ENCODE results near the gene PCSK4. TPM values are rescaled to one million over a fixed set of nuclear protein-coding genes. Genes with fewer than 3 reads are reported as not detected.

PCSK4 gene
- total RNA-seq, 1 experiment from 2014 or later = 11.1 TPM

DNA sequence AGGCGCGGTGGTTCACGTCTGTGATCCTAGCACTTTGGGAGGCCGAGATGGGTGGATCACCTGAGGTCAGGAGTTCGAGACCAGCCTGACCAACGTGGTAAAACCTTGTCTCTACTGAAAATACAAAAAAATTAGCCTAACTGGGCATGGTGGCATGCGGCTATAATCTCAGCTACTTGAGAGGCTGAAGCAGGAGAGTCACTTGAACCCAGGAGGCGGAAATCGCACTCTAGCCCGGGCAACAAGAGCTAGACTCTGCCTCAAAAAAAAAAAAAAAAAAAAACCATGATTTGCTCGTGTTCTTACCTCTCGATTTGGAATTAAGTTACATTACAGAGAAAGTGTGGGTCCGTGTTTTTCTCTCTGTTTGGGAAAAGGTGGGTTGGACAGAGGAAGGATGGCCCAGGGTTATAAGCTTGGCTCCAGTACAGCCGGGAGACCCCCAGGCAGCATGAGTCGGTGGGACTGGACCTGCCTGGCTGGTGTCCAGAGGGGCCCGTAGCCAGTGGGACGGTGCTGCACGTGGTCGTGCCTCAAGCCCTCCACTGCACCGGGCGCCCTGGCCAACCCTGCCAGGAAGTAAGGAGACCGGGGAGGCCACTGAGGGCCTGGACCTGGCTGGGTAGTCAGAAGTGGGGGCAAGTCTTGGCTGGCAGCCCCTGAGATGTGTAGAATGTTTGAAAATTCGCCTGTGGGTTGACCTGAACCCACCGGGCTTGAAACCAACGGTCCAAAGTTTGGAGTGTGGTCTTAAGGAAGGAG is 48.3 kb downstream of the PCSK4 start (continued):
- TF ChIP-seq, protein P1, sequence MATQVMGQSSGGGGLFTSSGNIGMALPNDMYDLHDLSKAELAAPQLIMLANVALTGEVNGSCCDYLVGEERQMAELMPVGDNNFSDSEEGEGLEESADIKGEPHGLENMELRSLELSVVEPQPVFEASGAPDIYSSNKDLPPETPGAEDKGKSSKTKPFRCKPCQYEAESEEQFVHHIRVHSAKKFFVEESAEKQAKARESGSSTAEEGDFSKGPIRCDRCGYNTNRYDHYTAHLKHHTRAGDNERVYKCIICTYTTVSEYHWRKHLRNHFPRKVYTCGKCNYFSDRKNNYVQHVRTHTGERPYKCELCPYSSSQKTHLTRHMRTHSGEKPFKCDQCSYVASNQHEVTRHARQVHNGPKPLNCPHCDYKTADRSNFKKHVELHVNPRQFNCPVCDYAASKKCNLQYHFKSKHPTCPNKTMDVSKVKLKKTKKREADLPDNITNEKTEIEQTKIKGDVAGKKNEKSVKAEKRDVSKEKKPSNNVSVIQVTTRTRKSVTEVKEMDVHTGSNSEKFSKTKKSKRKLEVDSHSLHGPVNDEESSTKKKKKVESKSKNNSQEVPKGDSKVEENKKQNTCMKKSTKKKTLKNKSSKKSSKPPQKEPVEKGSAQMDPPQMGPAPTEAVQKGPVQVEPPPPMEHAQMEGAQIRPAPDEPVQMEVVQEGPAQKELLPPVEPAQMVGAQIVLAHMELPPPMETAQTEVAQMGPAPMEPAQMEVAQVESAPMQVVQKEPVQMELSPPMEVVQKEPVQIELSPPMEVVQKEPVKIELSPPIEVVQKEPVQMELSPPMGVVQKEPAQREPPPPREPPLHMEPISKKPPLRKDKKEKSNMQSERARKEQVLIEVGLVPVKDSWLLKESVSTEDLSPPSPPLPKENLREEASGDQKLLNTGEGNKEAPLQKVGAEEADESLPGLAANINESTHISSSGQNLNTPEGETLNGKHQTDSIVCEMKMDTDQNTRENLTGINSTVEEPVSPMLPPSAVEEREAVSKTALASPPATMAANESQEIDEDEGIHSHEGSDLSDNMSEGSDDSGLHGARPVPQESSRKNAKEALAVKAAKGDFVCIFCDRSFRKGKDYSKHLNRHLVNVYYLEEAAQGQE (IDR thresholded peaks at IDR 0.05; ENCODE audit: low read depth) = no peak
- TF ChIP-seq ZNF274 (IDR thresholded peaks at IDR 0.05; ENCODE audit: low read depth, low read length) (no peak), POLR2A (IDR thresholded peaks at IDR 0.05; ENCODE audit: borderline replicate concordance, extremely low read depth, insufficient read depth, insufficient read length) (no peak), CBX3 (IDR thresholded peaks at IDR 0.05; ENCODE audit: low read depth) (no peak)

DNA sequence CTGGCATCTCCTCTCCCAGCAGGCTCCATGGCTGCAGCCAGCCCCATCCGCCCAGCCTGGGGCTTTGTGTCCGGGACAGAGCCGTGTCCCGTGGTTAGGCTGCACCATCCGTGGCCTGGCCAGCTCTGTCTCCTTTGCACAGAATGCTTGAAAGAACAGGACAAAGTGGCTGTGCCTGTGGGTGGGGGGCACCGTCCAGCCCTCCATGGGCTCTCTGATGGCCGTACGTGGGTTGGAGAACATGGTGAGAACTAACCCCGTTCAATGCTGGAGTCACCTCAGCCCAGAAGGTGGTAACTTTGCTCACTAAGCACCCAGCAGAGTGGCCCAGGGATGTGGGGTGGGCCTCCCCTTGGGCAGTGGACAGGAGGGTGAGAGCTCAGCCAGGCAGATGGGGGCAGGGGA is 49.1 kb downstream of the PCSK4 start:
- DNase-seq (ENCODE audit: low read depth, low spot score) (no peak), ATAC-seq (no peak)
- Histone ChIP-seq H3K9me3 (ENCODE audit: control insufficient read depth in 1 of 2, insufficient read depth in 1 of 2, low read depth in 1 of 2, low read length in 2 of 2) (no peaks in the 10 kb centered on the region), H4K20me1 (ENCODE audit: insufficient read depth) (peaks cover 21% of the 10 kb centered on the region; the same call in 1 of the 2 replicates), H3K4me3 (replicated peaks in 1 of 2; ENCODE audit: low read depth in 1 of 2, low read length in 2 of 2) (no peak overlapping the region), H3K9me2 (ENCODE audit: insufficient read depth) (no peaks in the 10 kb centered on the region), H3K9ac (ENCODE audit: low read length) (peak overlapping the region; percentile 98; the same call in 1 of the 2 replicates), H3K4me2 (ENCODE audit: low read length) (peak overlapping the region; percentile 93), H3K79me2 (ENCODE audit: insufficient read depth, low read length) (peaks cover 45% of the 10 kb centered on the region), H3K36me3 (ENCODE audit: control insufficient read depth in 1 of 2, insufficient read depth in 2 of 2, low read length in 2 of 2) (peaks cover 13 to 35% of the 10 kb centered on the region in 2 experiments), H3K27ac (ENCODE audit: low read depth, low read length) (peak overlapping the region; percentile 82), H3K4me1 (ENCODE audit: control insufficient read depth in 1 of 2, insufficient read depth in 2 of 2, low read length in 2 of 2) (peaks cover 57 to 86% of the 10 kb centered on the region in 2 experiments), H2AFZ (ENCODE audit: low read depth, low read length, poor library complexity, severe bottlenecking) (no peak overlapping the region), H3K27me3 (ENCODE audit: insufficient read depth, low read length) (no peaks in the 10 kb centered on the region)
- POLR2A ChIA-PET = interaction anchor here (1.9 kb wide), 1 partner anchor 15 kb away, joined by 7 read pairs; no protein-coding TSS in a partner anchor
- BruUV-seq (replicated peaks) = no TSS peak
- RAD21 ChIA-PET (ENCODE audit: low non-redundant PET in 1 of 2, low total read pairs in 2 of 2, uncharacterized antibody in 2 of 2, unreplicated experiment in 2 of 2) = no interaction called here
- CTCF ChIA-PET = no interaction called here
- TF ChIP-seq, protein P2, sequence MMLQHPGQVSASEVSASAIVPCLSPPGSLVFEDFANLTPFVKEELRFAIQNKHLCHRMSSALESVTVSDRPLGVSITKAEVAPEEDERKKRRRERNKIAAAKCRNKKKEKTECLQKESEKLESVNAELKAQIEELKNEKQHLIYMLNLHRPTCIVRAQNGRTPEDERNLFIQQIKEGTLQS (IDR thresholded peaks at IDR 0.05) = no peak
- TF ChIP-seq FOSL1 (IDR thresholded peaks at IDR 0.05; ENCODE audit: low read depth) = no peak
- no peak for TF ChIP-seq TCF7L2 (IDR thresholded peaks at IDR 0.05; ENCODE audit: borderline replicate concordance, extremely low read depth, insufficient read depth, insufficient read length)
- no peak for TF ChIP-seq RAD21 (IDR thresholded peaks at IDR 0.05; ENCODE audit: low read depth)
- no peak for TF ChIP-seq EGR1 (IDR thresholded peaks at IDR 0.05; ENCODE audit: low read depth)
- no peak for TF ChIP-seq CBX3 (IDR thresholded peaks at IDR 0.05; ENCODE audit: low read depth)
- TF ChIP-seq, protein P3, sequence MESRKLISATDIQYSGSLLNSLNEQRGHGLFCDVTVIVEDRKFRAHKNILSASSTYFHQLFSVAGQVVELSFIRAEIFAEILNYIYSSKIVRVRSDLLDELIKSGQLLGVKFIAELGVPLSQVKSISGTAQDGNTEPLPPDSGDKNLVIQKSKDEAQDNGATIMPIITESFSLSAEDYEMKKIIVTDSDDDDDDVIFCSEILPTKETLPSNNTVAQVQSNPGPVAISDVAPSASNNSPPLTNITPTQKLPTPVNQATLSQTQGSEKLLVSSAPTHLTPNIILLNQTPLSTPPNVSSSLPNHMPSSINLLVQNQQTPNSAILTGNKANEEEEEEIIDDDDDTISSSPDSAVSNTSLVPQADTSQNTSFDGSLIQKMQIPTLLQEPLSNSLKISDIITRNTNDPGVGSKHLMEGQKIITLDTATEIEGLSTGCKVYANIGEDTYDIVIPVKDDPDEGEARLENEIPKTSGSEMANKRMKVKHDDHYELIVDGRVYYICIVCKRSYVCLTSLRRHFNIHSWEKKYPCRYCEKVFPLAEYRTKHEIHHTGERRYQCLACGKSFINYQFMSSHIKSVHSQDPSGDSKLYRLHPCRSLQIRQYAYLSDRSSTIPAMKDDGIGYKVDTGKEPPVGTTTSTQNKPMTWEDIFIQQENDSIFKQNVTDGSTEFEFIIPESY (IDR thresholded peaks at IDR 0.05; ENCODE audit: extremely low read depth, insufficient replicate concordance, low read length) = no peak
- no peak for TF ChIP-seq SP1 (IDR thresholded peaks at IDR 0.05; ENCODE audit: low read depth)
- no peak for TF ChIP-seq YY1 (IDR thresholded peaks at IDR 0.05; ENCODE audit: extremely low read depth, insufficient replicate concordance, low read depth, low read length)
- no peak for TF ChIP-seq CEBPB (IDR thresholded peaks at IDR 0.05; ENCODE audit: low read depth)
- TF ChIP-seq EZH2 (IDR thresholded peaks at IDR 0.05) = no peak
- TF ChIP-seq ZFX (IDR thresholded peaks at IDR 0.05) = no peak
- intact Hi-C loops (cut with micrococcal nuclease) = no loop called here
